Naive B cell (primary cell): ENCODE measurements around the gene HIVEP2. TPM values are rescaled to one million over a fixed set of nuclear protein-coding genes. Genes with fewer than 3 reads are reported as not detected.

Experiments
- ATAC-seq, 2 donors: fragments of 150-1000 bp; cut with Tn5 transposase; 2 replicates each; pipeline ENCODE4 v1.10.0; 2021; ENCODE audit warnings: low read depth in 2 of 2, mild to moderate bottlenecking in 2 of 2, moderate library complexity in 2 of 2
- DNase-seq: peaks from one replicate; pipeline ENCODE4 v3.0.0; 2022
- H3K27ac Mint-ChIP-seq, 6 donors: one replicate each; pipeline ENCODE4 v1.8.0; 2020 to 2022; ENCODE audit warnings: mild to moderate bottlenecking in 6 of 6, mixed read lengths in 6 of 6, moderate library complexity in 5 of 6, inconsistent platforms in 2 of 6
- H3K27me3 Mint-ChIP-seq, 3 donors: one replicate each; pipeline ENCODE4 v1.8.0; 2021 to 2022; ENCODE audit warnings: mixed read lengths in 3 of 3, mild to moderate bottlenecking in 1 of 3
- H3K36me3 Mint-ChIP-seq, 2 donors: one replicate each; pipeline ENCODE4 v1.8.0; 2020 to 2022; ENCODE audit warnings: mixed read lengths in 2 of 2, inconsistent platforms in 1 of 2, mild to moderate bottlenecking in 1 of 2
- H3K4me1 Mint-ChIP-seq, 3 donors: one replicate each; pipeline ENCODE4 v1.8.0; 2020 to 2022; ENCODE audit warnings: mixed read lengths in 3 of 3, inconsistent platforms in 1 of 3, mild to moderate bottlenecking in 1 of 3, moderate library complexity in 1 of 3
- H3K4me3 Mint-ChIP-seq, 8 donors: one replicate each; pipeline ENCODE4 v1.8.0; 2020 to 2022; ENCODE audit warnings: mild to moderate bottlenecking in 8 of 8, mixed read lengths in 8 of 8, moderate library complexity in 8 of 8, inconsistent platforms in 2 of 8
- H3K9me3 Mint-ChIP-seq, 7 donors: one replicate each; pipeline ENCODE4 v1.8.0; 2020 to 2022; ENCODE audit warnings: mixed read lengths in 7 of 7, mild to moderate bottlenecking in 5 of 7, inconsistent platforms in 2 of 7, moderate library complexity in 1 of 7
- polyA plus RNA-seq, 6 donors: library from polyadenylated mRNA; unstranded; fragments of 300-500 nt; fragmentation: Illumina TruSeq; gene quantifications; one replicate each; pipeline ENCODE4 v1.2.3, GENCODE V29; 2021; ENCODE audit warnings: low read depth in 6 of 6

Gene HIVEP2
- polyA plus RNA-seq, 6 donors from 2014 or later, result 2.7 to 10.2 (median 5.4) TPM

DNA sequence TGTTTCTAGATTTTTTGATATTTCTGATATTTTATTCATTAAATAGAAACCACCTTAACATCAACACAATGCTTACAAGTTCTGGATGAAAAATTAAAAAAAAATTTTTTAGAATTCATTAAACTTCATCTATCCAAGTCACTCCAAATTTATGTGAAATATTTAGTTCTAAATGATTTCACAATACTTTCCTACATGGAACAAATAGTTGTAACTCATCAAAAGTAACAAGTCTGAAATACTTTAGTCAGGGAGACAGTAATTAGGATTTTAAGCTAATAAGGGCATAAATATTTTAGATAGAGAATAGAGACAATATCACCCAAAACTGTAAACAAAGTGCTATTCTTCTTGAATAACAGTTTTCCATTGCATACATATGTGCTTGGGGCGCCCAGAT, 147.8 kb downstream of the HIVEP2 start:
- Mint-ChIP-seq H3K9me3 (peaks cover 0 to 3% (median 0%) of the 10 kb centered on the region in 7 donors), H3K36me3 (peaks cover 0 to 3% of the 10 kb centered on the region in 2 donors), H3K27ac (peak overlapping the region in 1 of 6 donors; percentile 65), H3K4me1 (peaks cover 17 to 42% (median 34%) of the 10 kb centered on the region in 3 donors), H3K27me3 (no peaks in the 10 kb centered on the region), H3K4me3 (no peak overlapping the region)
- ATAC-seq (no peak), DNase-seq (no peak)

- H3K27ac Mint-ChIP-seq, result no peak overlapping the region
- peaks cover 0 to 9% of the 10 kb centered on the region in 2 donors for H3K36me3 Mint-ChIP-seq
- H3K27me3 Mint-ChIP-seq, result no peaks in the 10 kb centered on the region
- no peak for DNase-seq
- H3K4me3 Mint-ChIP-seq, result no peak overlapping the region
- ATAC-seq, result no peak
- H3K9me3 Mint-ChIP-seq, result peaks cover 0 to 5% (median 0%) of the 10 kb centered on the region in 7 donors
- H3K4me1 Mint-ChIP-seq, result peaks cover 17 to 42% (median 33%) of the 10 kb centered on the region in 3 donors
Measured at GRCh38 chr6:142796571-142796970, 148.4 kb downstream of the HIVEP2 start.

GRCh38 chr6:142796024-142796423, 149.0 kb downstream of the HIVEP2 start:
- no peak for ATAC-seq
- H3K4me1 Mint-ChIP-seq, result peaks cover 16 to 41% (median 34%) of the 10 kb centered on the region in 3 donors

DNA sequence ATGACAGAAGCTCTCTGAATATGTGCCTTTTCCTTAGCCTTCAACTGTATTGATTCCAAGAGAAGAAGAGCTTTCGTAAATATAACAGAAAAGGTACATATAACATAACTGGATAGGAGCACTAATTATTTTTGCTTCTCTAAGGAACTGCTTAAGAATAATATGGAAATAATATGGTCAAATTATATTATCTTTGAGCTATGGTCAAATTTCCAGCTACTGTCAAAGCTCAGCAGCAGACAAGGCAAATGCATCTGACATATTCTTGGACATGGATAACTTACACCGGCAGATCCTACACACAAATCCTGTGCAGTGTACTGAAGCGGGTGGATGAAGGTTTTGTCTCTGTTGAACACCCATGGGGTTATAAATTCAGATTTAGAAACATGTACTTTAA, 150.6 kb downstream of the HIVEP2 start:
- Mint-ChIP-seq H3K9me3 (peaks cover 0 to 5% (median 0%) of the 10 kb centered on the region in 7 donors), H3K4me3 (no peak overlapping the region), H3K36me3 (peaks cover 0 to 10% of the 10 kb centered on the region in 2 donors), H3K27me3 (no peaks in the 10 kb centered on the region), H3K4me1 (peaks cover 20 to 40% (median 39%) of the 10 kb centered on the region in 3 donors), H3K27ac (peak overlapping the region in 1 of 6 donors; percentile 43)
- ATAC-seq (no peak), DNase-seq (no peak)

More at GRCh38 chr6:142796024-142796423, 149.0 kb downstream of the HIVEP2 start:
- Mint-ChIP-seq H3K27me3 (no peaks in the 10 kb centered on the region), H3K36me3 (peaks cover 0 to 10% of the 10 kb centered on the region in 2 donors), H3K4me3 (no peak overlapping the region), H3K27ac (no peak overlapping the region), H3K9me3 (peaks cover 0 to 5% (median 0%) of the 10 kb centered on the region in 7 donors)
- no peak for DNase-seq

- ATAC-seq, result no peak
- Mint-ChIP-seq H3K9me3 (peaks cover 0 to 5% (median 0%) of the 10 kb centered on the region in 7 donors), H3K27me3 (no peaks in the 10 kb centered on the region), H3K36me3 (peaks cover 0 to 10% of the 10 kb centered on the region in 2 donors), H3K4me3 (no peak overlapping the region), H3K4me1 (peaks cover 18 to 56% (median 31%) of the 10 kb centered on the region in 3 donors), H3K27ac (peak overlapping the region in 3 of 6 donors; percentile 3 to 35 (median 10))
- DNase-seq, result no peak
Measured at GRCh38 chr6:142790257-142790656, 154.7 kb downstream of the HIVEP2 start.

- ATAC-seq, result no peak
- Mint-ChIP-seq H3K36me3 (peaks cover 0 to 9% of the 10 kb centered on the region in 2 donors), H3K4me1 (peaks cover 23 to 60% (median 36%) of the 10 kb centered on the region in 3 donors), H3K9me3 (peaks cover 0 to 5% (median 0%) of the 10 kb centered on the region in 7 donors), H3K27ac (peak overlapping the region in 3 of 6 donors; percentile 25 to 58 (median 30)), H3K27me3 (no peaks in the 10 kb centered on the region), H3K4me3 (peak overlapping the region in 1 of 8 donors; percentile 2)
- DNase-seq, result no peak
Measured at GRCh38 chr6:142787422-142787821, 157.6 kb downstream of the HIVEP2 start.

GRCh38 chr6:142786476-142786875, 158.5 kb downstream of the HIVEP2 start:
- Mint-ChIP-seq H3K9me3 (no peaks in the 10 kb centered on the region), H3K36me3 (peaks cover 0 to 4% of the 10 kb centered on the region in 2 donors), H3K27ac (peak overlapping the region in 1 of 6 donors; percentile 45), H3K27me3 (no peaks in the 10 kb centered on the region), H3K4me1 (peaks cover 18 to 52% (median 32%) of the 10 kb centered on the region in 3 donors), H3K4me3 (no peak overlapping the region)
- ATAC-seq (no peak), DNase-seq (no peak)

GRCh38 chr6:142784344-142784743, 160.6 kb downstream of the HIVEP2 start:
- H3K27ac Mint-ChIP-seq, result peak overlapping the region in 5 of 6 donors; percentile 57 to 95 (median 93)
- H3K4me1 Mint-ChIP-seq, result peaks cover 14 to 37% (median 26%) of the 10 kb centered on the region in 3 donors
- peak overlapping the region in 3 of 8 donors; percentile 29 to 78 (median 63) for H3K4me3 Mint-ChIP-seq
- H3K36me3 Mint-ChIP-seq, result peaks cover 0 to 4% of the 10 kb centered on the region in 2 donors
- H3K9me3 Mint-ChIP-seq, result no peaks in the 10 kb centered on the region
- DNase-seq (peak; percentile 62), ATAC-seq (peak; percentile 100)
- no peaks in the 10 kb centered on the region for H3K27me3 Mint-ChIP-seq

DNA sequence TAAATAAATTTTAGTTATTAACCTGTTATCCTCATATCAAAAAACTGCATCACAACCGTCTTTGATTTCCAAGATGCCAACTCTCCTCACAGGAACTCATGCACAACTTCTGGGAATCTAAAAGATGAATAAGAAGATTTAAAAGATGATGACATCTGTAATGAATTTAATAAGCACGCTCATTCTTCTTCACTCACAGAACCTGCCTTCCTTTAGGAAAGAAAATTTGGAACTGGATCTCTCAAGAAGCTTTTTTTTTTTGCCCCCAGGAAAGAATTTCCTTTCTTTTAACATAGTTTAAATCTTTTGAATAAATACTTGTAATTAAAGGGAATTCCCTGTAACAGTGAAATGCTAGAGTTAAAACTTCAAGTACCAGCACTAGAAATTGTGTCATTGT, 161.5 kb downstream of the HIVEP2 start:
- Mint-ChIP-seq H3K27ac (peak overlapping the region in 3 of 6 donors; percentile 39 to 60 (median 56)), H3K9me3 (no peaks in the 10 kb centered on the region), H3K27me3 (no peaks in the 10 kb centered on the region), H3K4me1 (peaks cover 10 to 29% (median 23%) of the 10 kb centered on the region in 3 donors), H3K4me3 (no peak overlapping the region), H3K36me3 (peaks cover 0 to 4% of the 10 kb centered on the region in 2 donors)
- no peak for ATAC-seq
- DNase-seq, result no peak

- Mint-ChIP-seq H3K9me3 (no peaks in the 10 kb centered on the region), H3K4me3 (no peak overlapping the region), H3K27ac (peak overlapping the region in 1 of 6 donors; percentile 78), H3K4me1 (peaks cover 5 to 16% (median 15%) of the 10 kb centered on the region in 3 donors), H3K27me3 (no peaks in the 10 kb centered on the region), H3K36me3 (peaks cover 0 to 4% of the 10 kb centered on the region in 2 donors)
- DNase-seq (no peak), ATAC-seq (no peak)
Measured at GRCh38 chr6:142781129-142781528, 163.8 kb downstream of the HIVEP2 start.

GRCh38 chr6:142773859-142774648, 170.9 kb downstream of the HIVEP2 start:
- H3K27ac Mint-ChIP-seq, result peak overlapping the region in 1 of 6 donors; percentile 84
- H3K27me3 Mint-ChIP-seq, result no peaks in the 10 kb centered on the region
- no peak overlapping the region for H3K4me3 Mint-ChIP-seq
- ATAC-seq (no peak), DNase-seq (no peak)
- peaks cover 36 to 38% of the 10 kb centered on the region in 2 donors for H3K36me3 Mint-ChIP-seq
- H3K4me1 Mint-ChIP-seq, result no peaks in the 10 kb centered on the region
- no peaks in the 10 kb centered on the region for H3K9me3 Mint-ChIP-seq

- Mint-ChIP-seq H3K4me3 (no peak overlapping the region), H3K4me1 (no peaks in the 10 kb centered on the region), H3K36me3 (peaks cover 38% of the 10 kb centered on the region in 2 donors), H3K27me3 (no peaks in the 10 kb centered on the region), H3K9me3 (no peaks in the 10 kb centered on the region), H3K27ac (peak overlapping the region in 1 of 6 donors; percentile 90)
- no peak for ATAC-seq
- no peak for DNase-seq
Measured at GRCh38 chr6:142773324-142773723, 171.7 kb downstream of the HIVEP2 start.

- no peak for ATAC-seq
- no peaks in the 10 kb centered on the region for H3K4me1 Mint-ChIP-seq
- no peaks in the 10 kb centered on the region for H3K27me3 Mint-ChIP-seq
- no peak for DNase-seq
- no peak overlapping the region for H3K4me3 Mint-ChIP-seq
- H3K9me3 Mint-ChIP-seq, result no peaks in the 10 kb centered on the region
- H3K27ac Mint-ChIP-seq, result peak overlapping the region in 2 of 6 donors; percentile 18 to 60
- peaks cover 54 to 55% of the 10 kb centered on the region in 2 donors for H3K36me3 Mint-ChIP-seq
Measured at GRCh38 chr6:142771162-142771561, 173.8 kb downstream of the HIVEP2 start.

- no peak overlapping the region for H3K4me3 Mint-ChIP-seq
- H3K9me3 Mint-ChIP-seq, result no peaks in the 10 kb centered on the region
- H3K27ac Mint-ChIP-seq, result peak overlapping the region in 2 of 6 donors; percentile 18 to 38
- no peaks in the 10 kb centered on the region for H3K27me3 Mint-ChIP-seq
- ATAC-seq, result no peak
- H3K36me3 Mint-ChIP-seq, result peaks cover 22 to 49% of the 10 kb centered on the region in 2 donors
- DNase-seq, result no peak
- H3K4me1 Mint-ChIP-seq, result peaks cover 14 to 17% (median 16%) of the 10 kb centered on the region in 3 donors
Measured at GRCh38 chr6:142765306-142765705, 179.7 kb downstream of the HIVEP2 start.
